AML-193 (cell line): ENCODE data around the gene WFIKKN1.
"Not testable (repeated sequence)": the region's sequence is repeated elsewhere in the genome, so short reads cannot be mapped to it uniquely, and the experiment has no call there.

Experiments
- DNase-seq, 2 experiments: peaks; one replicate each; lab custom pipeline; 2025; lab: John Stamatoyannopoulos, UW

WFIKKN1 gene

DNA sequence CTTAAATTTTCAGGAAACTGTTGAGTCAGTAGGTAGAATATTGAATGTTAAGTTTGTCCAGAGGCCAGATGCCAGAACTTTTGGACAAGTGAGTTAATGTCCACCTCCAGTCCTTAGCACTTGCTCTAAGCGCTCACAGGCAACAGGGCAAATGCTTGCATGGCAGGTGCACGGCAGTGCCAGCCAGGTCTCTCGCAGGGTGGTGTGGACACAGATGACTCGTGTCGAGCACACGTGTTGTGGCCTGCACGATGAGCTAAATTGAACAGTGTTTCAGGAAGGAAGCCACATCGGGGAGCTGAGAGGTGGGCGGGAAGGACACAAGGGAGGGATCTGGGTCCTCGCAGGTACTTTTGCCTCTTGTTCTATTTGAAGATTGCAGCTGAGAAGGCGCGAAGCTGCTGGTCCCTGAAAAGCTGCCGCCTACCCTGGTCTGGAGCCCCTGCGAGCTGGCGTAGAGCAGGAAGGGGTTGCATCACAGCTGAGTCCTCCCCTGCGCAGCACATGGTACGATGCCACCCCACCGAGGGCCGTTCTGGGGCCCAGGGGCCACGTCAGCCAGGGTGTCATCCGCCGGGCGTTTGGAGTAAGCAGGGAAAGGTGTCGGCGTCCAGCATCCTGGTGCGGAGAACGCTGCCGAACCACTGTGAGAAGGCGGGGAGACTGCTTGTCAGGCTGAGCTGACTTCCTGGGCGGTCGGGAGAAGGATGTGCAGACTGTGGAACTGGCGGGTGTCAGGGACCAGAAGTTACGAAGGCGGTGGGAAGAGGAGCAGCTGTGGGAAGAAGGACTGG is 34.6 kb upstream of the WFIKKN1 start:
- DNase-seq = no peak

DNA sequence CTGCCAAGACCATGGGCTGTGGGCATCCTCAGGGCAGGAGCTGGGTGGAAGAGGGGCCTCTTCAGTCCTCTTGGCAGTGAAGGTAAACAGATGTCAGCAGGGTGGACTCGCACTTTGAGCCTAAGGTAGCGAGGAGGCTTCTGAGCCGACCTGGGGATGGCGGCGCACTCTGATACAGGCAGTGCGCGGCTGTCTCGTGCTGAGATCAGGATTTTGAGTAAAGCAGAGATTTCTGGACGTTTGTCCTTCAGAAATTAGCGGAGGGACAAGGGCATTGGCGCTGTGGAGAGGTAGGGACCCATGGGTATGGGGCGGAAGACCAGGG is 34.1 kb upstream of the WFIKKN1 start:
- no peak for DNase-seq

DNA sequence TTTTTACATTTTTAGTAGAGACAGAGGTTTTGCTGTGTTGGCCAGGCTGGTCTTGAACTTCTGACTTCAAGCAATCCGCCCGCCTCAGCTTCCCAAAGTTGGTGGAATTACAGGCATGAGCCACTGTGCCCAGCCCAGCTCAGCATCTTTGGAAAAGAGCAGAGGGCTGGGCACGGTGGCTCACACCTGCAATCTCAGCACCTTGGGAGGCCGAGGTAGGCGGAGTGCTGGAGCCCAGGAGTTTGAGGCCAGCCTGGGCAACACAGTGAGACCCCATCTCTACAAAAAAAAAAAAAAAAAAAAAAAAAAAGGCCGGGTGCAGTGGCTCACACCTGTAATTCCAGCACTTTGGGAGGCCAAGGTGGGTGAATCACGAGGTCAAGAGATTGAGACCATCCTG is 33.1 kb upstream of the WFIKKN1 start:
- DNase-seq = not testable (repeated sequence)

DNA sequence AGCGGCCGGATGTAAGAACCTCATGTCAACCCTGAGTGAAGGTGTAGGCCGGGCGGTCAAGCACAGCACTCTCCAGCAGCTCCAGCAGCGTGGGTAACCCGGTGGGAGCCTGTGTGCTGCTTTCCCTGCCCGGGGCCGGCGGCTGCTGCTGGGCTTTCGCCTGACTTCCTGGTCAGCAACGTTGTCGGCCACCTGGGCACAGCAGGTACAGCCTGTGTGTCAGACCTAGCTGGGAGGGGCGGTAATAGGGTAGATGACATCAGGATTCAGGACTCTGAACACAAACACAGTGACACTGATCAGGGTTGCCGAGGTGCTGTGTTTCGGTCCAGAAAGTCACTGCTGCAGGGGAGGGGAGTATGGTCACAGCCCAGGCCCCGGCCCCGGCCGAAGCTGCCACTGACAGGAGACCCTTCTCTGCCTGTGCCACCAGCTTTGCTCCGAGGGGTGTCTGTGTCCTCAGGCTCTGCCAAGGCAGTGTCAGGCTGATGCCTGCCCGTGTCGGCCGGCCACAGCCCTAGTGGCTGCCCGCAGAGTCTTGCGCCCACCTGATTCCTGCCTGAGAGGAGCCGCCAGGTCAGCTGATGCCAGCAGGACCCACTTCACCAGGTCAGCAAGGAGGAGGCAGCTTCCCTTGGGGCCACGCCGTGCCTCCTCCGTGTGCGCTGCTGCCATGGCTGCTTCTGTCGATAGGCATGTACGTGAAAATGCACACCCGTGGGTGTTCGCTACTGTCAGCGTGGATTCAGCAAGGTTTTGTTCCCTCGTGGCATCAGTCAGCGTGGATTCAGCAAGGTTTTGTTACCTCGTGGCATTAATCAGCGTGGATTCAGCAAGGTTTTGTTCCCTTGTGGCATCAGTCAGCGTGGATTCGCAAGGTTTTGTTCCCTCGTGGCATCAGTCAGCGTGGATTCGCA is 31.7 kb upstream of the WFIKKN1 start:
- DNase-seq = no peak

DNA sequence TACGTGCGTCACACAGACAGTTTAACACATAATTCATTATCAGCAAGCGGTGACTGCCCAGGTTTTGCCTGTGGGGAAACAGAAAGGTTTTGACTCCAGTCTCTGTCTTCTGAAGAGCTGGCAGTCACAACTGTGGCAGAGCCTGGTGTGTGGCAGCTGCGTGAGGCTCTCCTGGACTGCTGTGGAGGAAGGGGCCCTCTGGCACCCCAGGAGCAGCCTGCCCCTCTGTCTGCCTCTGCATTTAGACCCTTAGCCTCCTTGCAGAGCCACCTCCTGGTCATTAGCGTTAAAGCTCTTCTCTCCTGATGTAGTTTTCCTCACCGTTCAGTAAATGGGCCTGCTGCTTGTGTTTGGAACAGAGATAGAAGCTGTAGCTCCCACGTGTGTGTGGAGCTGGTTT is 30.0 kb upstream of the WFIKKN1 start:
- peak in 1 of 2 experiments; percentile 27 for DNase-seq

DNA sequence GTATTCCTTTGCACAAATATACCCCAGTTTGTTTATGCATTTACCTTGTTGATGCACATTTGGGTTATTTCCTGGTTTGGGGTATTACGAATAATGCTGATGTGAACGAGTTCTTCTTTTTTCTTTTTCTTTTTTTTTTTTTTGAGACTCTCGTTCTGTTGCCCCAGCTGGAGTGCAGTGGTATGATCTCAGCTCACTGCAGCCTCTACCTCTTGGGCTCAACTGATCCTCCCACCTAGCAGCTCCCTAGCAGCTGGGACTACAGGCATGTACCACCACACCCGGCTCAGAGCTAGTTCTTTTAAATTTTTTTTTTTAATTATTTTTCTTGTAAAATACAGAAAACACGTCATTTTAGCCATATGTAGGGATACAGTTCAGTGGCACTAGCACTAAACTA is 26.9 kb upstream of the WFIKKN1 start:
- no peak for DNase-seq

DNA sequence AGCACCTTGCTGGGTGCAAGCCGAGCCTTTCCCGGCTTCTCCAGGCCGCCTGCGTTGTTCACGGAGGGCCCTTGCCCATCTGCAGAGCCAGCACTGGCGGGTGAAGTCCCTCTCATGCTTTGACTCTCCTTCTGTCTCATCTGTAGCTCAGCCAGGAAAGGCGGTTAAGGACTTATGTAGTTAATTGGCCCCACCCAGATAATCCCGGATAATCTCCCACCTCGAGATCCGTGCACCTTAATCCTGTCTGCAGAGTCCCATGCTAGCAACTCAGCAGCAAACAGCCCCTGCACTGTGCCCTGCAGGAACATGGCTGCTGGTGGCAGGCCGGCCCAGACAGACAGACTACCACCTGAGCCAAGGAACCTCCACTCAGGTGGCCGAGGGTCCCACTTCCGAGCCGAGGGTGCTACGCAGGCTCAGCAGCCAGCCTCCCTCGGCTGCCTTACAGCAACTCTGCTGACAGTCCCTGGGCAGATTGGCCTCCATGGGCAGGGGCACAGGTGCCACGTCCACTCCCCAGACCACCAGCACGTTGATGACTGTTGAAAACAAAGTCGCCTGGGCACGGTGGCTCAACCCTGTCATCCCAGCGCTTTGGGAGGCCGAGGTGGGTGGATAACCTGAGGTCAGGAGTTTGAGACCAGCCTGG is 24.0 kb upstream of the WFIKKN1 start:
- DNase-seq = no peak

DNA sequence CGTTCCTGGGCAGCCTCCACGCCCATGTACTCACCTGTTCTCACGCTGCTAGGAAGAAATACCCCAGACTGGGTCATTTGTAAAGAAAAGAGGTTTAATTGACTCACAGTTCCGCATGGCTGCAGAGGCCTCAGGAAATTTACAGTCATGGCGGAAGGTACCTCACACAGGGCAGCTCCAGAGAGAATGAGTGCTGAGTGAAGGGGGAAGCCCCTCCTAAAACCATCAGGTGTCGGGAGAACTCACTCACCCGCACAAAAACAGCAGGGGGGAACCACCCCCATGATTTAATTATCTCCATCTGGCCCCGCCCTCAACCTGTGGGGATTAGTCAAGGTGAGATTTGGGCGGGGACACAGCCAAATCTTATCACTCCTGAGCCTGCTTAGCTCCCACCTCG is 22.8 kb upstream of the WFIKKN1 start:
- DNase-seq = no peak

DNA sequence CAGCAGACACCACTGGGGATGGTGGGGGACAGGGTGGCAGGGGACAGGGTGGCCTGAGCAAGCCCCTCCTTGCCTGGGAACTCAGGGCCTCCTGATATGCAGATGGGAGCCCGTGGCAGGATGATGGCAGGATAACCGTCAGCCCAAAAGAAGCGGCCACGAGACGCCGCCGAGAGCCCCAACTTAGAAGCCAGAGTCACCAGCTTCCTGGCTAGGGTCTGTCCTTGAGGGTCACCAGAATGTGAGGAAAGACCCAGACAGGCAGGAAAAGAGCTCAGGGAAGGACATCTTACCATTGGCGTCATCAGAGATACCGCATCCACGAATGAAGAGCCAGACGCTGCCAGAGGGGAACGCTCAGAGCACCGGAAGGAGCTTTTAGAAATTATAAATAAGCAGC is 21.5 kb upstream of the WFIKKN1 start:
- no peak for DNase-seq

DNA sequence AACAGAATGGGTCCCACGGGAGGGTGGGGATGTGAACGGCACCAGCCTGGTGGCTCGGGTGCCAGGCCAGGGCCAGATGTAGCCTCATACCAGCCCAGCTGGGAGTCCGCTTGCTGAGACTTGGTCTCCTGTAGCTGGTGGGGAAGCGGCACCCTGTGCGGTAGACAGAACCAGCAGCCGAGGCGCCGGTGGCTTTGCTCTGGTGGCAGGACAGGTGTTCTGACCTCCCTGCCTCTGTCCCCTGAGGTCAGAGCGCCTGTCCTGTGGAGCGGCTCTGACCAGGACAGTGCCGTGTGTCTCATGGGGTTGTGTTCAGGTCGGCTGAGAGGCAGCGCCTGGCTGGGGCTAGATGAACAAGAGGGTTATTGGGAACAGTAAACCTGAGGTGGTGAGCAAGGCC is 20.8 kb upstream of the WFIKKN1 start:
- DNase-seq = no peak

DNA sequence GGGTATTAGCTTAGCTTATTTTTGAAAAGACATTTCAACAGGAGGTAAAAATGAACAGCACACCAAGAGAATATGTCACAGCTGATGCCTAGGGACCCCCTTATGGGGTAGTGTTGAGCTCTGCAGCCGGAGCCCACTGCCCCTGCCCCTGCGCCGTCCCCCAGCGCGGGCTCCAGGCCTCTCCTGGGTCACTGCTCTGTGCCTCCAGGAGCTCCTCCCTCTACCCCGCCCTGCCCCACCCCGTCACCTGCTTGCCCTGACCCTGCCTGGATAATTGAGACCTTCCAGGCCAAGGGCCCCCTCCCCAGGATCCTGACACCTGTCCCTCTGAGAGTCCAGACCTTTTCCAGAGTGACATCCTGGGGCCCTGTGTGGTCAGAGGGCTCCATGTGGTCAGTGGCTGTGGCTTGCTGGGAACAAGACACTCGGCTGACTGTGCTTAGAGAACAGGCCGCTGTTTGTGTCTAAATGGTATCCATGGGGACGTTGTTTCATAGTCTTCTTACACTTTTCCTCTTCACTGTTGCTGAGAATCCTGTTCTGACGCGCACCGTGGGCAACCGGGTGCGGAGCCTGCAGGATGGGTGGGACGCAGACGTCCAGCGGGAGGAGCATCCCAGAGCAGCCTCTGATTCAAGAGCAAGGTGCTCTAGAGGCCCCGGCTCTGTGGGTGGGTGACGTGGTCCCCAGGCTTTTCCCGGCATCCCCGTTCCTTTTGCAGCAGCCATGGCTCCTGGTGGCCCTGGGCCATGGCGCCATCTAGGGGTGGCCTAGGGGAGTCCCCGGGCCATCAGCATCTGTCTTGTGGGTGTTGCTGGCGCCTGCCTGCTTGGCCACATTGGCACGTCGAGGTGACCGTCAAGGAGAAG is 20.0 kb upstream of the WFIKKN1 start:
- DNase-seq = no peak

DNA sequence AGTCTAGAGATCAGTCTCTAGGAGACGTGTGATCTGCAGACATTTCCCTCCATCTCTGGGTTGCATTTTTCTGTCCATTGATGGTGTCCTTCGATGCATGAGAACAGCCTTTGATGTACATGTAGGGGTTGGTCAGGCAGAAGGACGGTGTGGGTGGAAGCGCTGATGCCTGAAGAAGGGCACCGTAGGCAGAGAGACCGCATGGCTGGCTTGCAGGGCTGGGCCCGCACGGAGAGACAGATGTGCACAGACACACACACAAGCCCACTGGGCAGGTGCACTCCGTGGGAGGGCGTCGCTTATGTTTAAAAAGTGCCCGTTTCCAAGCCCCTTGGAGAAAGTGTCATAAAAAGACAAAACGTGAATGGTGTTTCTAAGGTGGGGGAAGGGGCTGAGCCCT is 15.7 kb upstream of the WFIKKN1 start:
- no peak for DNase-seq

DNA sequence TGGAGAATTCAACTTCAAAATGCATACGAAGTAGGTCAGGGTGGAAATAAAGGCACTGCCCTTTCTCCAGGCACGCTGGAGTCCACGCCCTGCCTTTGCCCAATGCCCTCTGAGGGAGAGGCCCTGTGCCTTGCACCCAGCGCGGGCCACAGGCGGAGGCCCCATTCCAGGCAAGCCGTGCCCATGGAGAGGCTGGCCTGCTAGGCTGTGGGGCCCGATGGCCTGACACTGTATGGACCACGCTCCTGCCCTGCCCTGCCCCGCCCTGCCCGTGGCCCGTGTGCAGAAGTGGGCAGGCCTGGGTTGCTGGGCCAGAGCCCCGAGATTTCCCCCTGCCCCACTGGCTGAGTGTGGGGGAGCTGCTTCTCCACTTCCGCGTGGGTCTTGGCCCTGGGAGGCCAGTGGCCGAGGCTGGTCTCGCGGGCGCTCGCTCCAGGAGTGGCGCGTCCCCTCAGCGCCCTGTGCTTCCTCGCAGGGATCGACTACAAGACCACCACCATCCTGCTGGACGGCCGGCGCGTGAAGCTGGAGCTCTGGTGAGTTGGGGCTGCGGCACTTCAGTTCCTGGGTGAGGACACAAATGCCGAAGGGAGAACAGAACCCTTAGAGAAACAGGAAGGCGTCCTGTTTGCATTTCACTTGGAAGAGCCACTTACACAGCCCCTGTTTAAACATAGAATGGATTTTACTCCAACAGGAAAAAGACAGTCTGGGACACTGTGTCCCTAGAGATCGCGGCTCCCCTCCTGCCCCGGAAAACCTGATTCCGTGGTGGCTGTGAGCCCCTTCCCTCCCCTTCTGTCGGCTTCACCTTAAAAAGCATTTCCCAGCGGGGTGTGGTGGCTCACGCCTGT is 13.8 kb upstream of the WFIKKN1 start:
- no peak for DNase-seq

DNA sequence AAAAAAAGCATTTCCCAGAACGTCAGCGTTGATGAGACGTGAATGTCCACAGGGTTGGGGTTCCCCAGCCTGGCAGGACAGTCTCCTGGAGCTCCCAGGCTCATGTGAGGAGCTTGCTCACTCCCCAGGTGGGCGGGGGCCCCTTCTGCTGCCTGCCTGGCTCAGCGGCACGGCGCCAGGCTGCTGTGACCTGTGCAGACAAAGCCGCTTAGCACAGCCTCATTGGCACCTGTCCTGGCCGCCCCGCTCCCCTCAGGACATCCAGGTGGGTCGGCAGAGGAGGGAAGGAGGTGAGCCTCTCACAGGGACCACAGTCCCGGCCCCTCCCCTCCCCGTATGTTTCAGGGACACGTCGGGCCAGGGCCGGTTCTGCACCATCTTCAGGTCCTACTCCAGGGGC is 12.9 kb upstream of the WFIKKN1 start:
- DNase-seq = no peak

DNA sequence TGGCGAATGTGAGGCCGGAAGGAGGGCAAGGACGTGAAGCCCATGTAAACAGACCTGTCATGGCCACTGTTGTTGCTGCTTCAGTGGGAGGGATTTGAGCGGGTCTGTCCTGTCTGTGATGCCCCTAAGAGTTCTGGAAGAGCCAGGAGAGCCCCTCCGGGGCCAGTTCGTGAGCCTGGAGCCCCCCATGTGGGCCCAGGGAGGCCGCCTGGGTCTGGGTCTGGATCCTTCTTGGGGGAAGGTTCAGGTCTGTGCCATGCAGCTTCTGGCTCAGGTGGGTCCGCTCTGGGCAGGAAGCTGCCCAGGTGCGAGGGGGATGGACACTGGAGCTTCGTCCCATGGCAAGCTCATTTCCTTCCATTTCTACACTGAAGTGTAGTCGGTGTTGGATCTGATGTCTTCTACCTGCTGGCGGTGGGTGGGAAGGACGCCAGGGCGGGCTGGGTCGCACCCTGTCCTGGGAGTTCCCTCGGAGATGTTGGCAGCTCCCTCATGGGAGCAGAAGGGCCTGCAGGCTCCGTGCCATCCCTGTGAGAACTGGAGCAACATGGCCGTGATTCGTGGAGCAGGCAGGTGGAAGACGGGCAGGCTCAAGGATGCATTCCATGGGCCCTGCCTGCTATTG is 11.2 kb upstream of the WFIKKN1 start:
- no peak for DNase-seq

DNA sequence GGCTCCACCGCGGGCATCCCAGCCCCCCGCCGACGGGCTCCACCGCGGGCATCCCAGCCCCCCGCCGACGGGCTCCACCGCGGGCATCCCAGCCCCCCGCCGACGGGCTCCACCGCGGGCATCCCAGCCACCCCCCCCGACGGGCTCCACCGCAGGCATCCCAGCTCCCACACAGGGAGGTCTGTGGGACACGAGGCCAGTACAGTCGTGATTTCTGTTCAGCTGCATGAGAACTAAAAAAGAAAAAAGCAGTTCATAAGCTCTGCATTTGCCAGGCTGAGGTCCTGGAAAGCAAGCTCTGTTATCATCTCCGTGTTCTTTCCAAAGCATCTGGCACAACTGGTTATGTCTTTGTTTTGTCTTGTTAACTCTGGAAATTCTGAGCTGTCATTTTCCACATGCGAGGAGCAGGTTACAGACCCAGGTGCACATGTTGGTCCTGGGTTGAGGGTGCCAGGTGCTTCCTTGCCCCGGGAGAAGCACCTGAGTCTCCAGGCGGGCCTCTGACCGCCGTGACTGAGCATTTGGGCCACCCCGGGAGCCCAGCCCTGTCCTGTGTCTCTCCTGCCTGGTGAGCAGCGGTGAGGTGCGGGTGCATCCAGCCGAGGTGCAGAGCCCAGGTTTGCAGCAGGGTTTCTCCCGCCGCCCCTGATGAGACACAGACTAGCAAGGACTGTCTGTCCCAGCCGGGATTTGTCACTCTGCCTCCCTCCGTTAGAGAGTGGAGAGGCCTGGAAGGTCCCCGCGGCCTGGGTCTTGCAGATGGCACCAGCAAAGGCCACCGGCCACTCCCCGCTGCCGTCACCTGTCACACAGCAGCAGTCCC is 9.9 kb upstream of the WFIKKN1 start:
- DNase-seq = no peak

DNA sequence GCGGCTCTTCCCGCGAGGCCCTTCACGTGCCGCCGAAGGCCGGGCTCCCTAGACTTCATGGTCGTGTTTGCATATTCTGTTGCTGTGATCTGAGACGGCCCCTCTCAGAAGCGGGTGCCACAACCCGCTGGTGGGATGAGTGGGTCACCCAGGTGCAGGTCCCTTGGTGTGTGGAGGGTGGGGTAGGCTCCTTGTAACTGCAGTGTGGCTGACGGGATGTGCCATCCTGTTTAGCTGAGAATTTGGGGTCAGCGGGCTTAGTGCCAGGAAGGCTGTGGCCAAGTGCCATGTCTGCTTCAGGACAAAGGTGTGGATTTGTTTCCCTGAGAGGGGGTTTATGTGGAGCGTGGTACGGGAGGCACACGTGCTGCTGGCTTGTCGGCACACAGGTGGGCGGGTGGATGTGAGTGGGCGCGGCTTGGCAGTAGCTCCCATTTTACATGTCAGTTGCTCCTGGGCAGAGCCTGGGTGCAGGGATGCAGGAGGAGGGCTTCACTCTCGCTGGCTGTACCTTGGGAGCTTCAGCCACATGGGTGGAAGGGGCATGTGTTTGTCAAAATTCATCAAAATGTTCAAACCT is 9.2 kb upstream of the WFIKKN1 start:
- DNase-seq = no peak

DNA sequence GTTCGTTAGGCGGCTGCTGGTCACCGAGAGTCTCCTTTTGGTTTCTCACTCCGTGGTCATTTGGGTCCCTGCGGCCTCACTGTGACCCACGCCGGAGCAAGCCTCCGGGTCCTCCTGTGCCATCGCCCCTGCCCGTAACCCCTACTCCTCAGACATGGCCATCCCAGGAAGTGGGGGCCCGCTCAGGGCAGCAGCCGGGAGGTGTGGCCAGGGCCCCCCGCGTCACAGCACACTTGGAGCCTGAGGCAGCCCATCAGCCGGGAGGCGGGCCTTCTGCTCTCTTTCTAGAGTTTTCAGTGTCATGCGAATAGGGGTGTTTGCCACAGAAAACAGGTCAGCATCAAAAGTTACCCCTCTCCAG is 7.9 kb upstream of the WFIKKN1 start:
- no peak for DNase-seq

DNA sequence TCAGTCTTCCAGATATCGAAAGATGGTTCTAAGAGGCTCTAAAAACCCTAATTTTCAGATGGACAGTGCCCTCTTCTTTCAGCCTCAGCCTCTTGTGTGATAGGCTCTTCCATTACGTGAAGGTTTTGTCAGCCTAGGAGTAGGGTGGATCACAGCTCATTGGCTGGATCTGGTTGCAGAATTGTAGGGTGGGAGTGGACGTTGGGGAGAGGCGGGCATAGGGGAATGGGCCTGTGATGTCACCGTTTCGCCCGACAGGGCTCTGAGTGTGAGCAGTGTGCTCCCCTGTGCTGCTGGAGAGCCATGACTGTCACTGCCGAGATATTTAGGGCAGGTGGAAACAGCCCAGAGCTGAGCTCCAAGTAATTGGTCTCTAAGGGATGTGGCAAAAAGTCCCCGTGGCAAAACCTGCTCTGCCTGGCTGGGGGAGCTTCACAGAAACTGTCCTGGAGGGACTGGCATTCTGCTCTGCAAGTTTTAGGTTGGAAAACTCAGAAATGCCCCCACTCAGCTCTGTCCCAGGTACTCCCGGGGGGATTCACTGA is 6.2 kb upstream of the WFIKKN1 start:
- no peak for DNase-seq
